NCI-H2029 (cell line): ENCODE results near the gene ARF4.
"Not testable (repeated sequence)": the region's sequence is repeated elsewhere in the genome, so short reads cannot be mapped to it uniquely, and the experiment has no call there.

Source experiments
- DNase-seq: peaks from one replicate; lab custom pipeline; 2025; lab: John Stamatoyannopoulos, UW

The ARF4 gene

DNA sequence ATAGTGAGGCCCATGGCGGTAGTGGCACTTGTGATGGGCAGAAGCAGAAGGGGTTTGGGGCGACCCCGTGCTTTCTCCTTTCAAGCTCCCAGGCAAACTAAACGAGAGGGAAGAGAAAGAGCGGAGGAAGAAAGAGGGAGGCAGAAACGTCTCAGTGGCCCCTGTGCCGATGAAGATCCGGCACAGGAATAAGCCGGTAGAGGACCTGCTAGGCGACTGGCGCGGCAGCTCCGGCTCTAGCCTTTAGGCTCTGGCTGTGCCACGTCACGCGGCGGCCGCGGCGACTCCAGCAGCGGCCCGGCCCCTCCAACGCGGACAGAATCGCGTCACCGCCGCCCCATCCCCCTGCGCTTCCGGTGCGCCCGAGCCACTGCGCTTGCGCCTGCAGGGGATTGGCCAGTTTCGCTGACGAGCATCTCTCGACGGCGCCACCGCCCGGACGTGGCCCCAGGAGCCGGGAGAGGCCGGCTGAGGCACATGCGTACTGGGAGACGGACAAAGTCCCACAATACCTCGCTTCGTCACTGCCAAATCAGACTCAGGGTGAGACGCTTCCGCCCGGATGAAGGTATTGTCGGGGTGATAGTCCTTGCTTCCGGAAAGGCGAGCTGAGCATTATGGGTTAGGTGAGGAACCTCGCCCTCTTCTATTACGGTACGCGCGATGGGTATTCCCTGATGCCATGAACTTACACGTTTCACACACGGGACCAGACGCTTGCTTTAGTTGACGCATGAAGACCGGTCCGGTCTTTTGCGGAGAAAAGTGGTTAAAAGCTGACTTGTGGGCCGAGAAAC lies at the start of gene ARF4:
Gene ARF4 (minus strand): TSS at position 218 of the 797 bp plus-strand sequence. CDS start 204 bp downstream, at position 14.
- peak; percentile 93 for DNase-seq

DNA sequence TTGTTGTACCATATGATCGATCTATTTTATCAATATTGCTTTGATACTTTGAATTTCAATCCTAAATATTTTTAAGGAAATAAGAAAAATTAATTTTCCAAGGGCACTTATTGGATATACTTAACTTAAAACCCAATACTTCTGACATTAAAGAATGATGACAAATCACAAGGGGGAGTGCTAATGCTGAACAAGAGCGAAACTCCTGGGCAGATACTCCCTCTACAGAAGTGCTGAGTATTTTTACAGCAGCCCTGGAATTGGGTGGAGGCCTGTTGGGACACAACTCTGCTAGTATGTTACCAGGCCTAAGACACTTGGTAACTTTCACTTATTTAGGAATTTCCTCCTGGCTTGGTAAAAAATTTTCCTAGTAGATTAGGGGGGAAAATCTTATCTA lies 49.6 kb upstream of the ARF4 start:
- DNase-seq: no peak

DNA sequence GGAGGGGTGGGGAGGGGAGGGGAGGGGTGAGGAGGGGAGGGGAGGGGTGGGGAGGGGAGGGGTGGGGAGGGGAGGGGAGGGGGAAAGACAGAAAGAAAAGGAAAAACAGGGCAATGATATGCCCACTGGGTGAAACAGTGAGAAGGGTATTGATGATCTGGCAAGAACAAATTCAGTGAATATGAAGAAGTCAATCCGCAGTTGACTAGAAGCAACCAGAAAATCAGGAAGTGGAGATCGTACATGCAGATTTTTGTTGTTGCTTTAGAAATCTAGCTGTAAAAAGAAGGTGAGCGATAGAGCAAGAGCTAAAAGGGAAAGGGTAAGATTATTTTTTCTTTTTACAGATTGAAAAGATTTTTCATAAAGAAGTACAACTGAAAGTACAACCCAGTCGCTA lies 47.6 kb upstream of the ARF4 start:
- DNase-seq: no peak

DNA sequence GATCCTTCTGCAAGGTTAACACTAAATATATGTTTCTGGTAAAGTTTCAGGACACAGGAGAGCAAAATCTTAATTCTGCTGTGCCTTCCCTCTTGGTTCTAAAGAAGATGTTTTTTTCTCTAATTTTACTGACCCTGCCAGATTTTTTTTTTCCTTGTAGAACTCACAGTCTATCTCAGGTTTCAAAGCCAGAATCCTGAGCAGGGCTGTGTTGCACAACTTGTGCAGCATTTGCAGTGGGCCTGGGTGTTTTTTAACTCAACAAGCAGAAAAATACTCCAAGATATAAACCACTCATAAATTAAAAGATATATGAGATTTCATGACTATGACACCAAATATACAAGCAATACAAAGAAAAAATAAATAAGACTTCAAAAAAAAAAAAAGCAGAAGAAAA lies 40.2 kb upstream of the ARF4 start:
- DNase-seq: no peak

DNA sequence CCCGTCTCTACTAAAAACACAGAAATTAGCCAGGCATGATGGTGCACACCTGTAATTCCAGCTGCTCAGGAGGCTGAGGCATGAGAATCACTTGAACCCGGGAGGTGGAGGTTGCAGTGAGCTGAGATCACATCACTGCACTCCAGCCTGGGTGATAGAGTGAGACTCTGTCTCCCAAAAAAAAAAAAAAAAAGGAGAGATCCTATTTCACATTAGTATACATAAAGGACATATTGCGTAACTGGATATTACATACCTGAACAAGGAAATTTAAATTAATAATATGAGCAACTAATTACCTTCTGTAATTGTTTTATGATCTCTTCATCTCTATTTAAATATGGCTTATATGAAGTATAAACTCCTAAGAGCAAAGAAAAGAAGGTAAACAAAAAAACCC lies 37.1 kb upstream of the ARF4 start:
- DNase-seq: not testable (repeated sequence)

DNA sequence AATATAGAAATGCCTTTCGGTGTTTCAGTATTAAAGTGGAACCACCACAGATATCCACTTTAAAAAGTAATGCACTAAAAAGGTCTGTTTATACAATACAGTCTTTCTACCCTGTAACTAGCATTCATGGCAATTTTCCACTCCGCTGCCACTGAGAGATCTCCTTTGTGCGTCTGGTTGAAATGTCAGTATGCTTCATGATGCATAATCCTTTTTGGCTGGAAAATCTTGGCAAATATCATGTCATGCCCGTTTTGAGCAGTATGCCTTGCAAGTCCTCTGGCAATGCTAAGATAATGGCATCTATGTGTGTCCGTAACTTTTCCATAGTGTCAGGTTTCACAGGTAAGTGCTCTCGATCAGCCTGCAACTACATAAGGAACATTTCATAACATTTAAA lies 30.8 kb upstream of the ARF4 start:
- DNase-seq: no peak

DNA sequence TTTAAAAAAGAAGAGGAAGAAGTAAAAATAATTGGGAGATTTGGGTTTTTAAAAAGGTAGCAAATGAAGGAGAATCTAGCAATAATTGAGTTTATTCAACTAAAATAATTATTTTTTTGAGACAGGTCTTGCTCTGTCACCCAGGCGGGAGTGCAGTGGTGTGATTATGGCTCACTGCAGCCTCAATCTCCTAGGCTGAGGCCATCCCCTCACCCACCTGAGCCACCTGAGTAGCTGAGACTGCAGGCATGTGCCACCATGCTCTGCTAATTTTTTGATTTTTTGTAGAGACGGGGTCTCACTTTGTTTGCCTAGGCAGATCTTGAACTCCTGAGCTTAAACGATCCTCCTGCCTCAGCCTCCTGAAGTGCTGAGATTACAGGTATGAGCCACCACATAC lies 27.7 kb upstream of the ARF4 start:
- DNase-seq: no peak

DNA sequence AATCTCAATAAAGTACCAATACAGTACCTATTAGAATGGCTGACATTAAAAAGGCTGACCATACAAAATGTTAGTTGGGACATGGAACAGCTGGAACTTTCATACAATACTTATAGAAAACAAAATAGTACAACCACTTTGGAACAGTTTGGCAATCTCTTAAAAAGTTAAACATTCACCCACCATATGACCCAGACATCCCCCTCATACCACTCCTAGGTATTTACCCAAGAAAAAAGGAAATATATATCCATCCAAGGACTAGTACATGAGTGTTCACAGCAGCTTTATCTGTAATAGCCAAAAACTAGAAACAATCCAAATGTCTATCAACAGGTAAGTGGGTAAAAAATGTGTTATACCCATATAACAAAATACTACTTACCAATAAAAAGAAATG lies 25.2 kb upstream of the ARF4 start:
- no peak for DNase-seq

DNA sequence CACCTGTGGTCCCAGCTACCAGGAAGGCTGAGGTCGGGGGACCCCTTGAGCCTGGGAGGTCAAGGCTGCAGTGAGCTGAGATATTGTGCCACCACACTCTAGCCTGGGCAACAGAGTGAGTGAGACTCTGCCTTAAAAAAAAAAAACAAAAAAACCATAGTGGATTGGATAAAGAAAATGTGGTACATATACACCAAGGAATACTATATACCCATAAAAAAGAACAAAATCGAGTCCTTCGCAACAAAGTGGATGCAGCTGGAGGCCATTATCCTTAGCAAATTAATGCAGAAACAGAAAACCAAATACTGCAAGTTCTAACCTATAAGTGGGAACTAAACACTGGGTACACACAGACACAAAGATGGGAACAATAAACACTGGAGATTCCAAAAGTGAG lies 20.6 kb upstream of the ARF4 start:
- DNase-seq: no peak

DNA sequence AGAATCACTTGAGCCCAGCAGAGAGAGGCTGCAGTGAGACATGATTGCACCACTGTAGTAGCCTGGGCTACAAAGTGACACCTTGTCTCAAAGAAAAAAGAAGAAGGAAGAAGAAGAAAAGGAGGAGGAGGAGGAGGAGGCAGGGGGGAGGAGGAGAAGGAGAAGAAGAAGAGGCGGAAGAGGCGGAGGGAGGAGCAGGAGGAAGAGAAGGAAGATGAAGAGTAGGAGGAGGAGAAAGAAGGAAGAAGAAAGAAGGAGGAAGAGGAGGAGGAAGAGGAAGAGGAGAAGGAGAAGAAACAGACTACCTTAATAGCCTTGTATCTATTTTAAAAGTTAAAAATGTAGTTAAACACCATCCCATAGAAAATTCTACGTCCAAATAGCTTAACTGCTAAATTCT lies 19.1 kb upstream of the ARF4 start:
- no peak for DNase-seq

DNA sequence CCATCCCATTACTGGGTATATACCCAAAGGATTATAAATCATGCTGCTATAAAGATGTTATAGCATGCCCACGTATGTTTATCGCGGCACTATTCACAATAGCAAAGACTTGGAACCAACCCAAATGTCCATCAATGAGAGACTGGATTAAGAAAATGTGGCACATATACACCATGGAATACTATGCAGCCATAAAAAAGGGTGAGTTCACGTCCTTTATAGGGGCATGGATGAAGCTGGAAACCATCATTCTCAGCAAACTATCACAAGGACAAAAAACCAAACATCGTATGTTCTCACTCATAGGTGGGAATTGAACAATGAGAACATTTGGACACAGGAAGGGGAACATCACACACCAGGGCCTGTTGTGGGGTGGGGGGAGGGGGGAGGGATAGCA lies 14.7 kb upstream of the ARF4 start:
- DNase-seq: not testable (repeated sequence)

DNA sequence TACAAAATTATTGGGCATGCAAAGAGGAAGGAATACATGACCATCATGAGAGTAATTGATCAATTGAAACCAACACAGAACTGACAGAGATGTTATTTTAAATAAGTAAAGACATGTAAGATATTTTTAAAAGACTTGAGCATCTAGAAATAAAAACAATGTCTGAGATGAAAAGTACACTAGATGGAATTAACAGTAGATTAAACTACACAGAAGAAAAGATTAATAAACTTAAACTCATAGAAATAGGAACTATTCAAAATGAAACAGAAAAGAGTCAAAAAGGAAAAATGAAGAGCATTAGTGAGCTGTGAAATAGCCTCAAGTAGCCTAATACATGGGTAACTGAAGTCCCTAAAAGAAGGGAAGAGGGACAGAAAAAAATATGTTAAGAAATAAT lies 8.5 kb upstream of the ARF4 start:
- no peak for DNase-seq

DNA sequence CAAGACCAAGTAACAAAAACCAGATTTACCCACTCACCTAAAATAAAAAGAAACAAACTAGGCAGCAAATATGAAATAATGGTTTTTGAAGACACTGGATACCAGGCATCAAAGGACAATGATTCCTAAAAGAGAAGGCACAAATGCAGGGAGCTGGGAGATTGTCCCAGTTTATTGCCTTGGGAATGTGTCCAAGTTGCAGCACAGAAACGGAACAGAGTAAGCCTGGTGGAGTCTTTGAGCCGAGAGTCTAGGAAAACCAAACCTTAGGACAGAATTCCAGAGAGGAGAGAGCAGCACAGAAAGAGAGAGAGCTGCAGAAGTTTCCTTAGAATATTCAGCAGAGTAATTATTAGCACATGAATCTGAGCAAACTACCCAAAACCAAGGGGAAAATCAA lies 7.8 kb upstream of the ARF4 start:
- no peak for DNase-seq

DNA sequence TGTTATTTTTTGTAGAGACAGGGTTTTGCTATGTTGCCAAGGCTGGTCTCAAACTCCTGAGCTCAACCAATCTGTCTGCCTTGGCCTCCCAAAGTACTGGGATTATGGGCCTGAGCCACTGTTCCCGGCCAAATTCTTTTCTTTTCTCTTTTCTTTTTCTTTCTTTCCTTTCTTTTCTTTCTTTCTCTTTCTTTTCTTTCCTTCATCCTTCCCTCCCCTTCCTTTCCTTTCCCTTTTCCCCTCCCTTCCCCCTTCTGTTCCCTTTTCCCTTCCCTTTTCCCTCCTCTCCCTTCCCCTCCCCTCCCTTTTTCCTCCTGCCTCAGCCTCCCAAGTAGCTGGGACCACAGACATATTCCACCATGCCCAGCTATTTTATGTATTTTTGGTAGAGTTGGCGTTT lies 3.1 kb upstream of the ARF4 start:
- DNase-seq: no peak

DNA sequence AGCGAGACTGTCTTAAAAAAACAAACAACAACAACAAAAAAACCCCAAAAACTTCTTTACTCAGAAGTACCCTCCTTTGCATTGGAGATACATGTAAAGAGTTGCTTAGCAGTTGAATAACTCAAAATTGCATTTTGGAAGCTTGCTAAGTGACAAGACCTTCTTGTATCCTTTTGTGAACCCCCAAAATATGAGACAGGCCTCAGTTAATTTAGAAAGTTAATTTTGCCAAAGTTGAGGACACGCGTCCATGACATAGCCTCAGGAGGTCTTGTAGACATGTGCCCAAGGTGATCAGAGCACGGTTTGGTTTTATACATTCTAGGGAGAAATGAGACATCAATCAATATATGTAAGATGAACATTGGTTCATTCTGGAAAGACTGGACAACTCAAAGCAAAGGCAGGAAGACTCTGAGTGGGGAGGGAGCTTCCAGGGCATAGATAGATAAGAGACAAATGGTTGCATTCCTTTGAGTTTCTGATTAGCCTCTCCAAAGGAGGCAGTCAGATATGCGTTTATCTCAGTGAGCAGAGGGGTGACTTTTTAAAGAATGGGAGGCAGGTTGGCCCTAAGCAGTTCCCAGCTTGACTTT lies 1.7 kb upstream of the ARF4 start:
- DNase-seq: no peak

DNA sequence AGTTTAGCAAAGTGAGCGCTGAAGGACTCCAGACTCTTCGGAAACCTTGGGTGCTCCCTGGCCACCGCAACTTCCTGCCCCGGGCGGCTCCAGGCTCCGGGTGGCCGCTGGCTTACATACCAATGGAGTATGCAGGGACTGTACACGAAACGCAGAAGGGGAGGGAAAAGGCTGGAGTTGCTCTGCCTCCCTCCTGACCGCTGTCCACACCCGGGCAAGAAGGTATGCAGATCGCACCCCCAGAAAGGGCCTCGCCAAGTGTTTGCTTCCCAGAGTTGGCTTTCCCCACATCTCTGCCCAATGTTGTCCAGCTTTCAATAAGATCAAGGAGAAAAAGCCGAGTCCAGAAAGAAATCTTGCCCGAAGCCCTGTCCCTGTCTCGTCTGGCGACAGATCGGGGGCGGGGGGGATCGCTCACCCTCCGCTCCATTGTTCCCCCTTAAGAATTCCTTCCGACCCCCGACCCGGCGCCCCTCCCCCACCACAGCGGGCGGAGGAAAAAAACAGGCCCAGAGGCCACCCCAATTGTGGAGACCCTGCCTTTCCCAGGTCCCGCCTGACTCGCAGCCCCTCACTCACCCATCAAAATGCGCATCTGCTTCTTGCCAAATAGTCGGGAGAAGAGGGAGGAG lies 533 bp downstream of the ARF4 start:
- DNase-seq: no peak

DNA sequence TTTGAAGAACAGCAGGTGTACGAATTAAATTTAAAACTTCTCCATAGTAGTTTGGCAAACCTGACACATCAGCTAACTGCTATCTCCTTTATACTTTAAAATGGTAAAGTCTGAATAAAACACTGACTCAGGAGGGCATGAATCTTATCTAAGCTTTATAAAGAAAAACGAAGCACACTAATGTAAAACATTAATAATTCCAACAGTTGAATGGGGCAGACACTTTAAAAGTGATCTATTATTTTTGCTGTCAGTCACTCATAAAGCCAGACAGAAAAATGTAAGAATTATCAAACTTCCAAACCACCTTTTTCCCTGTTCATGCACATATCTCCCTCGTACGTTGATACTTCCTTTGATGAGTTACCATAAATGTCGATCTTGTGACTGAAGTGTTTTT lies 2.6 kb downstream of the ARF4 start:
- DNase-seq: no peak

DNA sequence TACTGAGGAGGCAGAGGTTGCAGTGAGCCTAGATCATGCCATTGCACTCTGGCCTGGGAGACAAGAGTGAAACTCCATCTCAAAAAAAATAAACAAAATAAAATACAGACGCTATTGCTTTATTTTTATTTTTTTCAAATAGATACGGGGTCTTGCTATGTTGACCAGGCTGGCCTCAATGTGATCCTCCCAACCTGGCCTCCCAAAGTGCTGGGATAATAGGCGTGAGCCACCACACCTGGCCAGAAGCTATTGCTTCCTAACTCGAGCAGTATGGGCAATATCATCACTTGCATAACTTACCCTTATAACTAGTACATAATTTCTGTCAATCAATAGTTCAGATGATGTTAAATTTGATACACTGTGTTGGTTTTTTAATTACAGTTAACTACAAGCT lies 3.0 kb downstream of the ARF4 start:
- DNase-seq: no peak

DNA sequence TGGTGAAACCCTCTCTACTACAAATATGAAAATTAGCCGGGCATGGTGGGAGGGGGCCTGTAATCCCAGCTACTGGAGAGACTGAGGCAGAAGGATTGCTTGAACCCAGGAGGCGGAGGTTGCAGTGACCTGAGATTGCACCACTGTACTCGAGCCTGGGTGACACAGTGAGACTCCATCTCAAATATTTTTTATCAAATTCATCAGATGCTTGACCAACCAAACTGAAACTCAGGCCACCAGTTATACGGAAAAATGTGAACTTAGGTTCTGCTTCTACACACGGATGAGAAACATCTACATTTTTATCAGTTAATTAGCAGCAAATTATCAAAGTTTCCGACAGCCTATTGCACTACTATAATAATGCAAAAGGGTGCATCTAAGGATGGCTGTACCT lies 4.8 kb downstream of the ARF4 start:
- no peak for DNase-seq

DNA sequence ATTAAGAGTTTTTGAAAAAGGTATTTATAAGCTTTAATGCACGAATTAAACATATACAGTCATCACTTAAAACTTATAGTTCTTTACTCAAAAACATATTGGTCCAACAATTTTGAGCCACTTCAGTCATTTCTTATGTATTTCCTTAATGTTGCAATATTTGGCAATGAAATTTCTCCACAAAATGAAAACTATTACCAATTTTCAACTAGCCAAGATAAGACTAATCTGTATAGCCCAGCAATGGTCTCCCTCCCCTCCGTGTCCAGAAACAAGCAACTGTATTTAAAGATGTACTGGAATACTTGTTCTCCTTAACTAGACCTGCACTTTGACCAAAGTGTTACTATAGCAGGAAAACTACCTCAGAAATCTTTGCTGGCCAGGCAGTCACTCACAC lies 9.2 kb downstream of the ARF4 start:
- no peak for DNase-seq

DNA sequence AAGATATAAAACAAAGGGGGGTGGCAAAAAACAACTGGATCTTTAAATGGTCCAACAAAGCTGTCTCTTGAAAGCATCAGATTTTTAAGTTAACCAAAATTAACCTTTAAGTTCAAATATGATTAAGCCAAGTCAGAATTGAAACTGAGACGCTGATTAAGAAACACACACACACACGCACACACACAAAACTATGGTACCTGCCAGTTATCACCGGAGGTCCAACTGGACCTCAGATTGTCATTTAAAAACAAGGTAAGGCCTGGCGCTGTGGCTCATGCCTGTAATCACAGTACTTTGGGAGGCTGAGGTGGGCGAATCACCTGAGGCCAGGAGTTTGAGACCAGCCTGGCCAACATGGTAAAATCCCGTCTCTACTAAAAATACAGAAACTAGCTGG lies 10.4 kb downstream of the ARF4 start:
- no peak for DNase-seq

DNA sequence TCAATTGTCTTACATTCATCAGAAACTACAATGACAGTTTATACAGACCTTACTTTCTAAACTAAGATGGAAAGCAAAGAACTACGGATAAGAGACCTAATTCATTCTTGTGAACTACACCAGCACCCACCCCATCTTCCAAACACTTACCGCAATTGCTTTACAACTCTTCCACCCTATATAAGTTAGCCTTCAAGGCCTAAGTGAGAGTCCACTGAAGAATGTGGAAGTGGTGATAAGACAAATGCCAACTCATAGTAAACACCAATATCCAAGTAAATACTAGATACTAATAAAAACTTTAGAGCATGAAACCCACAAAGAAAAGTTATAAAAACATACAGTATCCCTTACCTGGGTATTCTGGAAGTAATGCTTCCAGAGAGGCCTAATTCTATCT lies 13.6 kb downstream of the ARF4 start:
- DNase-seq: no peak

DNA sequence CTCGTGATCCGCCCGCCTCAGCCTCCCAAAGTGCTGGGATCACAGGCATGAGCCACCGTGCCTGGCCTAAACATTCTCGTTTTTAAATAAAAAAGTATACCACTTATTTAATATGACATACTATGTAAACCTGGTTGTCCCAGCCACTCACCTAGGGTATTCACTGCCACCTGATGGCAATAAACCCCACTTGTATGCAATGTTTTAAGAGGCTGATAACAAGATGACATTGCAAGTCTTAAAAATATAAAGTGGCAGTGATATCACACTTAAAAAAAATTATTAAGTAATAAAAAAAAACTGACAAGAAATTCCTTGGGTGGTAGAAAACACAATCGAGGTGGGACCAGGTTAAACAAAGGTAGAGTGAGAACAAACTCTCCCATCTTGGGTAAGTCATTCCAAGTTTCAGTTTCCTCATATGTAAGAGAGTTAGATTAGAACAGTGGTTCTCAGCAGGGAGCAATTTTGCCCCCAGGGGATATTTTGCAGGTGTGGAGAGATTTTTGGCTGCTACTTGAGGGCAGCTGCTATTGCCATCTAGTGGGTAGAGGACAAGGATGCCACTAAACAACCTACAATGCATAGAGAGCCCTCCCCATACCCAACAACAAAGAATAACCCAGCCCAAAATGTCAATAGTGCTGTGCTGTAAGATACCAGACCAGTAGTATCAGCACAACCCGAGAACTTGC lies 14.5 kb downstream of the ARF4 start:
- no peak for DNase-seq
